ENCODE data around the gene ADORA2B.

Gene ADORA2B

GRCh38 chr17:16002708-16003260 is 57.9 kb downstream of the ADORA2B start:
- no peak overlapping the region for H3K4me3 ChIP-seq (ENCODE audit: low read length)
- H3K36me3 ChIP-seq (replicated peaks; ENCODE audit: low read depth, low read length), result peaks cover 21% of the 10 kb centered on the region
- TF ChIP-seq EZH2phosphoT487 (IDR thresholded peaks at IDR 0.05; ENCODE audit: low read depth) (no peak), CTCF (IDR thresholded peaks at IDR 0.05; ENCODE audit: low read depth, low read length) (no peak)
- H4K20me1 ChIP-seq (ENCODE audit: insufficient read depth, low read length), result peaks cover 7% of the 10 kb centered on the region; the same call in 1 of the 2 replicates
- no peak overlapping the region for H3K4me2 ChIP-seq (ENCODE audit: low read length)
- H3K27me3 ChIP-seq (ENCODE audit: low read depth, low read length), result no peaks in the 10 kb centered on the region
- 0 out of 2 replicates have a peak, but pooled peaks cover 3% of the 10 kb centered on the region for H3K9me3 ChIP-seq (ENCODE audit: insufficient read depth, low read length)
- no peak overlapping the region for H3K27ac ChIP-seq (ENCODE audit: low read length)
- peaks cover 28% of the 10 kb centered on the region for H3K79me2 ChIP-seq (ENCODE audit: low read length)
- no peak overlapping the region for H2AFZ ChIP-seq (ENCODE audit: low read depth, low read length)
- no peak overlapping the region for H3K9ac ChIP-seq (ENCODE audit: low read length)
- peaks cover 14% of the 10 kb centered on the region for H3K4me1 ChIP-seq (ENCODE audit: low read length)

- peaks cover 8% of the 10 kb centered on the region for H3K4me1 ChIP-seq (ENCODE audit: low read length)
- TF ChIP-seq CTCF (IDR thresholded peaks at IDR 0.05; ENCODE audit: low read depth, low read length), result no peak
- no peak for TF ChIP-seq EZH2phosphoT487 (IDR thresholded peaks at IDR 0.05; ENCODE audit: low read depth)
- H3K4me2 ChIP-seq (ENCODE audit: low read length), result no peak overlapping the region
- H3K27me3 ChIP-seq (ENCODE audit: low read depth, low read length), result no peaks in the 10 kb centered on the region
- no peak overlapping the region for H3K27ac ChIP-seq (ENCODE audit: low read length)
- H3K4me3 ChIP-seq (ENCODE audit: low read length), result no peak overlapping the region
- H4K20me1 ChIP-seq (ENCODE audit: insufficient read depth, low read length), result peaks cover 7% of the 10 kb centered on the region
- H2AFZ ChIP-seq (ENCODE audit: low read depth, low read length), result no peak overlapping the region
- H3K36me3 ChIP-seq (replicated peaks; ENCODE audit: low read depth, low read length), result peaks cover 28% of the 10 kb centered on the region
- no peak overlapping the region for H3K9ac ChIP-seq (ENCODE audit: low read length)
- H3K79me2 ChIP-seq (ENCODE audit: low read length), result peaks cover 28% of the 10 kb centered on the region
- H3K9me3 ChIP-seq (ENCODE audit: insufficient read depth, low read length), result 0 out of 2 replicates have a peak, but pooled peaks cover 3% of the 10 kb centered on the region
Measured at GRCh38 chr17:16003841-16004240, 58.9 kb downstream of the ADORA2B start.

GRCh38 chr17:16005636-16006035 is 60.7 kb downstream of the ADORA2B start:
- peaks cover 6% of the 10 kb centered on the region for H3K4me1 ChIP-seq (ENCODE audit: low read length)
- no peak overlapping the region for H3K9ac ChIP-seq (ENCODE audit: low read length)
- H2AFZ ChIP-seq (ENCODE audit: low read depth, low read length), result no peak overlapping the region
- peaks cover 31% of the 10 kb centered on the region for H3K36me3 ChIP-seq (replicated peaks; ENCODE audit: low read depth, low read length)
- H4K20me1 ChIP-seq (ENCODE audit: insufficient read depth, low read length), result peaks cover 6% of the 10 kb centered on the region
- H3K27ac ChIP-seq (ENCODE audit: low read length), result no peak overlapping the region
- no peak overlapping the region for H3K4me3 ChIP-seq (ENCODE audit: low read length)
- peaks cover 20% of the 10 kb centered on the region for H3K79me2 ChIP-seq (ENCODE audit: low read length)
- H3K4me2 ChIP-seq (ENCODE audit: low read length), result no peak overlapping the region
- no peak for TF ChIP-seq CTCF (IDR thresholded peaks at IDR 0.05; ENCODE audit: low read depth, low read length)
- no peak for TF ChIP-seq EZH2phosphoT487 (IDR thresholded peaks at IDR 0.05; ENCODE audit: low read depth)
- 0 out of 2 replicates have a peak, but pooled peaks cover 3% of the 10 kb centered on the region for H3K9me3 ChIP-seq (ENCODE audit: insufficient read depth, low read length)
- H3K27me3 ChIP-seq (ENCODE audit: low read depth, low read length), result no peaks in the 10 kb centered on the region

GRCh38 chr17:16007439-16007838 is 62.5 kb downstream of the ADORA2B start:
- no peaks in the 10 kb centered on the region for H3K4me1 ChIP-seq (ENCODE audit: low read length)
- H3K79me2 ChIP-seq (ENCODE audit: low read length), result peaks cover 1% of the 10 kb centered on the region; the same call in 1 of the 2 replicates
- no peak overlapping the region for H3K4me2 ChIP-seq (ENCODE audit: low read length)
- no peak overlapping the region for H3K9ac ChIP-seq (ENCODE audit: low read length)
- peaks cover 17% of the 10 kb centered on the region for H3K36me3 ChIP-seq (replicated peaks; ENCODE audit: low read depth, low read length)
- no peak overlapping the region for H3K4me3 ChIP-seq (ENCODE audit: low read length)
- H3K27me3 ChIP-seq (ENCODE audit: low read depth, low read length), result no peaks in the 10 kb centered on the region
- H3K27ac ChIP-seq (ENCODE audit: low read length), result no peak overlapping the region
- TF ChIP-seq CTCF (IDR thresholded peaks at IDR 0.05; ENCODE audit: low read depth, low read length) (no peak), EZH2phosphoT487 (IDR thresholded peaks at IDR 0.05; ENCODE audit: low read depth) (no peak)
- H3K9me3 ChIP-seq (ENCODE audit: insufficient read depth, low read length), result no peaks in the 10 kb centered on the region
- no peaks in the 10 kb centered on the region; the same call in 1 of the 2 replicates for H4K20me1 ChIP-seq (ENCODE audit: insufficient read depth, low read length)
- H2AFZ ChIP-seq (ENCODE audit: low read depth, low read length), result no peak overlapping the region

Measured in OCI-LY3 (cell line).